Endodermal cell (in vitro differentiated cells): Measurements from ENCODE around the gene TBCB. TPM values are rescaled to one million over a fixed set of nuclear protein-coding genes. Genes with fewer than 3 reads are reported as not detected.

Source experiments
- DNase-seq: peaks from one replicate; pipeline ENCODE4 v3.0.0-alpha.2; 2017
- H3K27ac ChIP-seq: 2 replicates; pipeline ENCODE4 v1.5.1; 2013; ENCODE audit warnings: mild to moderate bottlenecking, low read depth, low read length, moderate library complexity
- H3K27me3 ChIP-seq: 2 replicates; pipeline ENCODE4 v1.6.1; 2013; ENCODE audit warnings: mild to moderate bottlenecking, low read length, moderate library complexity; ENCODE audit not compliant: insufficient read depth, control insufficient read depth, poor library complexity, severe bottlenecking
- H3K36me3 ChIP-seq: 2 replicates; pipeline ENCODE4 v1.7.0; 2013; ENCODE audit warnings: mild to moderate bottlenecking, low read length, moderate library complexity; ENCODE audit not compliant: control insufficient read depth, insufficient read depth
- H3K4me1 ChIP-seq: one replicate; pipeline ENCODE4 v1.7.0; 2013; ENCODE audit warnings: low read length; ENCODE audit not compliant: control insufficient read depth, insufficient read depth
- H3K4me3 ChIP-seq: 2 replicates; pipeline ENCODE4 v1.5.1; 2013; ENCODE audit warnings: mild to moderate bottlenecking, low read length, moderate library complexity
- H3K9ac ChIP-seq: 2 replicates; pipeline ENCODE4 v1.6.1; 2013; ENCODE audit warnings: mild to moderate bottlenecking, low read length, moderate library complexity; ENCODE audit not compliant: poor library complexity, severe bottlenecking; ENCODE audit errors: extremely low read depth
- H3K9me3 ChIP-seq: 2 replicates; pipeline ENCODE4 v1.6.1; 2013; ENCODE audit warnings: mild to moderate bottlenecking, low read length, moderate library complexity; ENCODE audit not compliant: control insufficient read depth
- H3K27ac Mint-ChIP-seq: 2 replicates; pipeline ENCODE4 v1.8.0; 2020; ENCODE audit warnings: mixed read lengths
- H3K27me3 Mint-ChIP-seq: 2 replicates; pipeline ENCODE4 v1.8.0; 2021; ENCODE audit warnings: mild to moderate bottlenecking, mixed read lengths; ENCODE audit not compliant: insufficient read depth
- H3K36me3 Mint-ChIP-seq: 2 replicates; pipeline ENCODE4 v1.8.0; 2020; ENCODE audit warnings: low read depth, mixed read lengths
- H3K4me1 Mint-ChIP-seq: 2 replicates; pipeline ENCODE4 v1.8.0; 2020; ENCODE audit warnings: mixed read lengths
- H3K4me3 Mint-ChIP-seq: 2 replicates; pipeline ENCODE4 v1.8.0; 2020; ENCODE audit warnings: mild to moderate bottlenecking, moderate library complexity, mixed read lengths
- H3K9me3 Mint-ChIP-seq: 2 replicates; pipeline ENCODE4 v1.8.0; 2020; ENCODE audit warnings: mild to moderate bottlenecking, mixed read lengths
- CTCF ChIP-seq: fragments of 200-600 bp; sonication (generic); conservative IDR thresholded peaks from 2 replicates; pipeline ENCODE4 v1.5.0; 2021; ENCODE audit warnings: antibody characterized with exemption, mild to moderate bottlenecking
- WGBS, 2 experiments: methylation state at CpG; one replicate each; pipeline versions ENCODE4 v1.1.5 to v1.1.7; 2013; ENCODE audit warnings: missing lambda C conversion rate in 2 of 2, mixed read lengths in 1 of 2; ENCODE audit not compliant: insufficient coverage in 1 of 2, insufficient read length in 1 of 2; 5-methylcytosine and 5-hydroxymethylcytosine counted together
- total RNA-seq, 2 donors: library from RNA; stranded (reverse); fragmentation: NEBNext Ultra II Directional in 1 of 2; extraction: Animal tissue kit (Norgen Biotek cat#: 25700) in 1 of 2; gene quantifications; 2 replicates in 1 of 2; 3 replicates in 1 of 2; pipeline ENCODE4 v1.2.1, GENCODE V29; 2021

Gene TBCB
- total RNA-seq, 2 donors from 2014 or later, result 189 to 194 TPM

- H3K27ac Mint-ChIP-seq, result peak overlapping the region; percentile 2
- DNase-seq, result no peak
- peaks cover 30% of the 10 kb centered on the region for H3K36me3 Mint-ChIP-seq
- Histone ChIP-seq H3K9me3 (no peaks in the 10 kb centered on the region), H3K4me1 (no peaks in the 10 kb centered on the region), H3K9ac (no peak overlapping the region), H3K36me3 (peaks cover 22% of the 10 kb centered on the region), H3K27me3 (no peaks in the 10 kb centered on the region), H3K27ac (no peak overlapping the region), H3K4me3 (no peak overlapping the region)
- TF ChIP-seq CTCF, result no peak
- H3K9me3 Mint-ChIP-seq, result no peaks in the 10 kb centered on the region
- peak overlapping the region; percentile 94 for H3K4me3 Mint-ChIP-seq
- H3K27me3 Mint-ChIP-seq, result no peaks in the 10 kb centered on the region
- H3K4me1 Mint-ChIP-seq, result peaks cover 13% of the 10 kb centered on the region
- 95 to 96% methylated on average over 8 to 10 of the region's 10 CpGs for WGBS, 2 experiments
Observed at GRCh38 chr19:36112678-36113077, 2.6 kb upstream of the TBCB start.

DNA sequence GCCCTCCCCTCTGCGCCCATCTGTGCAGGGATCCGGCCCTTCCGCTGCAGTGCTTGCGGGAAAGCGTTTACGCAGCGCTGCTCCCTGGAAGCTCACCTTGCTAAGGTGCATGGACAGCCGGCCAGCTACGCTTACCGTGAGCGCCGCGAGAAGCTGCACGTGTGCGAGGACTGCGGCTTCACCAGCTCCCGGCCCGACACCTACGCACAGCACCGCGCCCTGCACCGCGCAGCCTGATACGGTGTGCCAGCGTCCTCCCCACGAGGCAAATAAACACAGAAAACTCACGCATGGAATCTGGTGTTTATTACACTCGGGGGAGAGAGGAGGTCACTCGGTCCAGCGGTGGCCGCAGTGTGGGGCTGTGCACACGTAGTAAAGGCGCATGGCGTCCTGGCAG lies 1.8 kb upstream of the TBCB start:
- no peak overlapping the region for H3K9ac ChIP-seq
- Mint-ChIP-seq H3K4me1 (peaks cover 13% of the 10 kb centered on the region), H3K27ac (no peak overlapping the region), H3K9me3 (no peaks in the 10 kb centered on the region), H3K36me3 (peaks cover 35% of the 10 kb centered on the region), H3K27me3 (no peaks in the 10 kb centered on the region), H3K4me3 (peak overlapping the region; percentile 94)
- DNase-seq, result no peak
- peak overlapping the region; percentile 97 for H3K4me3 ChIP-seq
- WGBS, 2 experiments, result 95 to 96% methylated on average over 32 to 34 of the region's 34 CpGs
- no peaks in the 10 kb centered on the region for H3K9me3 ChIP-seq
- H3K27ac ChIP-seq, result no peak overlapping the region
- TF ChIP-seq CTCF, result no peak
- no peaks in the 10 kb centered on the region for H3K27me3 ChIP-seq
- H3K36me3 ChIP-seq, result peaks cover 22% of the 10 kb centered on the region
- H3K4me1 ChIP-seq, result no peaks in the 10 kb centered on the region

DNA sequence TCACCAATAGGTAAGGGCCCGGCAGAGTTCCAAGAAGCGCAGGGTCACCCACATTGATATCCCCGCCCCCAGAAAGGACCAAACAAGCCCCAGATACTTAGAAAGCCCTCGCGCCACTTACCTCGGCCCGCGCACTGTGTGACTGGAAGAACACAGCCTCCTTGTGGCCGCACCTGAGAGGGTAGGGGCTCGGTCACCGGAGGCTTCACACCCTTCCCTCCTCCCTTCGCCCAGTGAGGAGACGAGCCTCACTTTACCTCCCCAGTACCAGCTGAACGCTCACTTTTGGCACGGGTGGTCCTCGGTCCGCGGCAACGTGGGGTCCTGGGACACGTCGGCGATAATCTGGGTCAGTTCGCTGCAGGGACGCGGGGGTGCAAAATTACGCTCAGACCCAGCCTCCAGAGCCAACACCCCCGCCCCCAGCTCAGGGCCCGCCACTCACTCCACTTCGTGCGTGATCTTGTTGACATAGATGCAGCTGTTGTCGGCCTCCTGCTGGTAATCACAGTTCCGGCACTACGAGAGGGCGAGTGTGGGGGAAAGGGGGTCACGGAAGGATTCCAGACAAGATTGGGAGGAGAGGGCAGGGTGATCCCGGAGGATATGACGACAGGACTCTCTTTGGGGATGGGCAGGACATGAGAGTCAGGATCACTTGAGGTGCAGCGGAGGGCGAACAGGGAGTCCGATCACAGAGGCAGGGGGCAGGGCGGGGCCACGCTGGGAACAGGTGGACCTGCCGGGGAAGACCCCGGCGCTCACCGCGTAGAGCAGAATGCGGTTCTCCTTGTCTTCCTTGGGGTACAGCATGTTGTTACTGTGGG lies 1.2 kb upstream of the TBCB start:
- Histone ChIP-seq H3K4me1 (no peaks in the 10 kb centered on the region), H3K4me3 (peak overlapping the region; percentile 97), H3K9me3 (no peaks in the 10 kb centered on the region), H3K9ac (peak overlapping the region; percentile 82), H3K36me3 (peaks cover 28% of the 10 kb centered on the region), H3K27me3 (no peaks in the 10 kb centered on the region), H3K27ac (no peak overlapping the region)
- Mint-ChIP-seq H3K9me3 (no peaks in the 10 kb centered on the region), H3K4me1 (peaks cover 13% of the 10 kb centered on the region), H3K4me3 (peak overlapping the region; percentile 94), H3K36me3 (peaks cover 35% of the 10 kb centered on the region), H3K27ac (peak overlapping the region; percentile 97), H3K27me3 (no peaks in the 10 kb centered on the region)
- TF ChIP-seq CTCF, result peak; percentile 63
- DNase-seq, result peak; percentile 82
- 12 to 18% methylated on average over 21 to 48 of the region's 48 CpGs for WGBS, 2 experiments
